ENCODE measurements around the gene CKMT2. TPM values are rescaled to one million over a fixed set of nuclear protein-coding genes. Genes with fewer than 3 reads are reported as not detected.

Gene CKMT2
- total RNA-seq, 1 experiment from 2014 or later: 1.8 TPM

GRCh38 chr5:81202655-81203054 is 30.5 kb upstream of the CKMT2 start:
- TF ChIP-seq ZNF219 (CRISPR knock-in tag; IDR thresholded peaks at IDR 0.05; ENCODE audit: borderline replicate concordance) (no peak), SMAD3 (CRISPR knock-in tag; IDR thresholded peaks at IDR 0.05; ENCODE audit: borderline replicate concordance) (no peak), ESRRA (CRISPR knock-in tag; IDR thresholded peaks at IDR 0.05; ENCODE audit: borderline replicate concordance) (no peak), ETV6 (CRISPR knock-in tag; IDR thresholded peaks at IDR 0.05) (no peak), ZNF263 (CRISPR knock-in tag; IDR thresholded peaks at IDR 0.05; ENCODE audit: low read depth) (no peak)
- TF ChIP-seq, protein P1, sequence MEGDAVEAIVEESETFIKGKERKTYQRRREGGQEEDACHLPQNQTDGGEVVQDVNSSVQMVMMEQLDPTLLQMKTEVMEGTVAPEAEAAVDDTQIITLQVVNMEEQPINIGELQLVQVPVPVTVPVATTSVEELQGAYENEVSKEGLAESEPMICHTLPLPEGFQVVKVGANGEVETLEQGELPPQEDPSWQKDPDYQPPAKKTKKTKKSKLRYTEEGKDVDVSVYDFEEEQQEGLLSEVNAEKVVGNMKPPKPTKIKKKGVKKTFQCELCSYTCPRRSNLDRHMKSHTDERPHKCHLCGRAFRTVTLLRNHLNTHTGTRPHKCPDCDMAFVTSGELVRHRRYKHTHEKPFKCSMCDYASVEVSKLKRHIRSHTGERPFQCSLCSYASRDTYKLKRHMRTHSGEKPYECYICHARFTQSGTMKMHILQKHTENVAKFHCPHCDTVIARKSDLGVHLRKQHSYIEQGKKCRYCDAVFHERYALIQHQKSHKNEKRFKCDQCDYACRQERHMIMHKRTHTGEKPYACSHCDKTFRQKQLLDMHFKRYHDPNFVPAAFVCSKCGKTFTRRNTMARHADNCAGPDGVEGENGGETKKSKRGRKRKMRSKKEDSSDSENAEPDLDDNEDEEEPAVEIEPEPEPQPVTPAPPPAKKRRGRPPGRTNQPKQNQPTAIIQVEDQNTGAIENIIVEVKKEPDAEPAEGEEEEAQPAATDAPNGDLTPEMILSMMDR (IDR thresholded peaks at IDR 0.05): no peak
- TF ChIP-seq, protein P2, sequence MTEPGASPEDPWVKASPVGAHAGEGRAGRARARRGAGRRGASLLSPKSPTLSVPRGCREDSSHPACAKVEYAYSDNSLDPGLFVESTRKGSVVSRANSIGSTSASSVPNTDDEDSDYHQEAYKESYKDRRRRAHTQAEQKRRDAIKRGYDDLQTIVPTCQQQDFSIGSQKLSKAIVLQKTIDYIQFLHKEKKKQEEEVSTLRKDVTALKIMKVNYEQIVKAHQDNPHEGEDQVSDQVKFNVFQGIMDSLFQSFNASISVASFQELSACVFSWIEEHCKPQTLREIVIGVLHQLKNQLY (CRISPR knock-in tag; IDR thresholded peaks at IDR 0.05): no peak
- TF ChIP-seq, protein P3, sequence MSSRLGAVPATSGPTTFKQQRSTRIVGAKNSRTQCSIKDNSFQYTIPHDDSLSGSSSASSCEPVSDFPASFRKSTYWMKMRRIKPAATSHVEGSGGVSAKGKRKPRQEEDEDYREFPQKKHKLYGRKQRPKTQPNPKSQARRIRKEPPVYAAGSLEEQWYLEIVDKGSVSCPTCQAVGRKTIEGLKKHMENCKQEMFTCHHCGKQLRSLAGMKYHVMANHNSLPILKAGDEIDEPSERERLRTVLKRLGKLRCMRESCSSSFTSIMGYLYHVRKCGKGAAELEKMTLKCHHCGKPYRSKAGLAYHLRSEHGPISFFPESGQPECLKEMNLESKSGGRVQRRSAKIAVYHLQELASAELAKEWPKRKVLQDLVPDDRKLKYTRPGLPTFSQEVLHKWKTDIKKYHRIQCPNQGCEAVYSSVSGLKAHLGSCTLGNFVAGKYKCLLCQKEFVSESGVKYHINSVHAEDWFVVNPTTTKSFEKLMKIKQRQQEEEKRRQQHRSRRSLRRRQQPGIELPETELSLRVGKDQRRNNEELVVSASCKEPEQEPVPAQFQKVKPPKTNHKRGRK (CRISPR knock-in tag; IDR thresholded peaks at IDR 0.05; ENCODE audit: borderline replicate concordance): no peak
- Mint-ChIP-seq H3K4me1 (no peaks in the 10 kb centered on the region), H3K27ac (no peak overlapping the region), H3K4me3 (no peak overlapping the region), H3K27me3 (ENCODE audit: low read depth) (no peaks in the 10 kb centered on the region), H3K9me3 (no peaks in the 10 kb centered on the region), H3K36me3 (no peaks in the 10 kb centered on the region)
- CTCF ChIA-PET: interaction anchor here (0.6 kb wide), 1 partner anchor 596 kb away, joined by 3 read pairs; no protein-coding TSS in a partner anchor
- ATAC-seq (no peak), DNase-seq (ENCODE audit: low spot score) (no peak)
- POLR2A ChIA-PET: no interaction called here

- Mint-ChIP-seq H3K9me3 (no peaks in the 10 kb centered on the region), H3K4me1 (no peaks in the 10 kb centered on the region), H3K27me3 (ENCODE audit: low read depth) (no peaks in the 10 kb centered on the region), H3K27ac (no peak overlapping the region), H3K36me3 (no peaks in the 10 kb centered on the region), H3K4me3 (no peak overlapping the region)
- no peak for ATAC-seq
- POLR2A ChIA-PET: no interaction called here
- CTCF ChIA-PET: no interaction called here
- DNase-seq (ENCODE audit: low spot score): no peak
- no peak for TF ChIP-seq IRF2 (CRISPR knock-in tag; IDR thresholded peaks at IDR 0.05; ENCODE audit: borderline replicate concordance, low read depth)
- TF ChIP-seq, protein P4, sequence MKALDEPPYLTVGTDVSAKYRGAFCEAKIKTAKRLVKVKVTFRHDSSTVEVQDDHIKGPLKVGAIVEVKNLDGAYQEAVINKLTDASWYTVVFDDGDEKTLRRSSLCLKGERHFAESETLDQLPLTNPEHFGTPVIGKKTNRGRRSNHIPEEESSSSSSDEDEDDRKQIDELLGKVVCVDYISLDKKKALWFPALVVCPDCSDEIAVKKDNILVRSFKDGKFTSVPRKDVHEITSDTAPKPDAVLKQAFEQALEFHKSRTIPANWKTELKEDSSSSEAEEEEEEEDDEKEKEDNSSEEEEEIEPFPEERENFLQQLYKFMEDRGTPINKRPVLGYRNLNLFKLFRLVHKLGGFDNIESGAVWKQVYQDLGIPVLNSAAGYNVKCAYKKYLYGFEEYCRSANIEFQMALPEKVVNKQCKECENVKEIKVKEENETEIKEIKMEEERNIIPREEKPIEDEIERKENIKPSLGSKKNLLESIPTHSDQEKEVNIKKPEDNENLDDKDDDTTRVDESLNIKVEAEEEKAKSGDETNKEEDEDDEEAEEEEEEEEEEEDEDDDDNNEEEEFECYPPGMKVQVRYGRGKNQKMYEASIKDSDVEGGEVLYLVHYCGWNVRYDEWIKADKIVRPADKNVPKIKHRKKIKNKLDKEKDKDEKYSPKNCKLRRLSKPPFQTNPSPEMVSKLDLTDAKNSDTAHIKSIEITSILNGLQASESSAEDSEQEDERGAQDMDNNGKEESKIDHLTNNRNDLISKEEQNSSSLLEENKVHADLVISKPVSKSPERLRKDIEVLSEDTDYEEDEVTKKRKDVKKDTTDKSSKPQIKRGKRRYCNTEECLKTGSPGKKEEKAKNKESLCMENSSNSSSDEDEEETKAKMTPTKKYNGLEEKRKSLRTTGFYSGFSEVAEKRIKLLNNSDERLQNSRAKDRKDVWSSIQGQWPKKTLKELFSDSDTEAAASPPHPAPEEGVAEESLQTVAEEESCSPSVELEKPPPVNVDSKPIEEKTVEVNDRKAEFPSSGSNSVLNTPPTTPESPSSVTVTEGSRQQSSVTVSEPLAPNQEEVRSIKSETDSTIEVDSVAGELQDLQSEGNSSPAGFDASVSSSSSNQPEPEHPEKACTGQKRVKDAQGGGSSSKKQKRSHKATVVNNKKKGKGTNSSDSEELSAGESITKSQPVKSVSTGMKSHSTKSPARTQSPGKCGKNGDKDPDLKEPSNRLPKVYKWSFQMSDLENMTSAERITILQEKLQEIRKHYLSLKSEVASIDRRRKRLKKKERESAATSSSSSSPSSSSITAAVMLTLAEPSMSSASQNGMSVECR (CRISPR knock-in tag; IDR thresholded peaks at IDR 0.05; ENCODE audit: borderline replicate concordance): no peak
- TF ChIP-seq GABPB1 (CRISPR knock-in tag; IDR thresholded peaks at IDR 0.05): no peak
- no peak for TF ChIP-seq ETV6 (CRISPR knock-in tag; IDR thresholded peaks at IDR 0.05)
- TF ChIP-seq KAT7 (CRISPR knock-in tag; IDR thresholded peaks at IDR 0.05; ENCODE audit: borderline replicate concordance): no peak
- TF ChIP-seq USF1 (CRISPR knock-in tag; IDR thresholded peaks at IDR 0.05): no peak
- no peak for TF ChIP-seq TCF7 (CRISPR knock-in tag; IDR thresholded peaks at IDR 0.05; ENCODE audit: low read depth)
- no peak for TF ChIP-seq JUN (CRISPR knock-in tag; IDR thresholded peaks at IDR 0.05)
- no peak for TF ChIP-seq CBFB (CRISPR knock-in tag; IDR thresholded peaks at IDR 0.05; ENCODE audit: low read depth)
- no peak for TF ChIP-seq E2F5 (CRISPR knock-in tag; IDR thresholded peaks at IDR 0.05)
- TF ChIP-seq ZNF416 (CRISPR knock-in tag; IDR thresholded peaks at IDR 0.05): no peak
- no peak for TF ChIP-seq NFE2L1 (CRISPR knock-in tag; IDR thresholded peaks at IDR 0.05)
- no peak for TF ChIP-seq OVOL2 (CRISPR knock-in tag; IDR thresholded peaks at IDR 0.05; ENCODE audit: borderline replicate concordance)
- no peak for TF ChIP-seq RELA (CRISPR knock-in tag; IDR thresholded peaks at IDR 0.05; ENCODE audit: borderline replicate concordance)
- no peak for TF ChIP-seq CREM (CRISPR knock-in tag; IDR thresholded peaks at IDR 0.05)
- TF ChIP-seq, protein P5, sequence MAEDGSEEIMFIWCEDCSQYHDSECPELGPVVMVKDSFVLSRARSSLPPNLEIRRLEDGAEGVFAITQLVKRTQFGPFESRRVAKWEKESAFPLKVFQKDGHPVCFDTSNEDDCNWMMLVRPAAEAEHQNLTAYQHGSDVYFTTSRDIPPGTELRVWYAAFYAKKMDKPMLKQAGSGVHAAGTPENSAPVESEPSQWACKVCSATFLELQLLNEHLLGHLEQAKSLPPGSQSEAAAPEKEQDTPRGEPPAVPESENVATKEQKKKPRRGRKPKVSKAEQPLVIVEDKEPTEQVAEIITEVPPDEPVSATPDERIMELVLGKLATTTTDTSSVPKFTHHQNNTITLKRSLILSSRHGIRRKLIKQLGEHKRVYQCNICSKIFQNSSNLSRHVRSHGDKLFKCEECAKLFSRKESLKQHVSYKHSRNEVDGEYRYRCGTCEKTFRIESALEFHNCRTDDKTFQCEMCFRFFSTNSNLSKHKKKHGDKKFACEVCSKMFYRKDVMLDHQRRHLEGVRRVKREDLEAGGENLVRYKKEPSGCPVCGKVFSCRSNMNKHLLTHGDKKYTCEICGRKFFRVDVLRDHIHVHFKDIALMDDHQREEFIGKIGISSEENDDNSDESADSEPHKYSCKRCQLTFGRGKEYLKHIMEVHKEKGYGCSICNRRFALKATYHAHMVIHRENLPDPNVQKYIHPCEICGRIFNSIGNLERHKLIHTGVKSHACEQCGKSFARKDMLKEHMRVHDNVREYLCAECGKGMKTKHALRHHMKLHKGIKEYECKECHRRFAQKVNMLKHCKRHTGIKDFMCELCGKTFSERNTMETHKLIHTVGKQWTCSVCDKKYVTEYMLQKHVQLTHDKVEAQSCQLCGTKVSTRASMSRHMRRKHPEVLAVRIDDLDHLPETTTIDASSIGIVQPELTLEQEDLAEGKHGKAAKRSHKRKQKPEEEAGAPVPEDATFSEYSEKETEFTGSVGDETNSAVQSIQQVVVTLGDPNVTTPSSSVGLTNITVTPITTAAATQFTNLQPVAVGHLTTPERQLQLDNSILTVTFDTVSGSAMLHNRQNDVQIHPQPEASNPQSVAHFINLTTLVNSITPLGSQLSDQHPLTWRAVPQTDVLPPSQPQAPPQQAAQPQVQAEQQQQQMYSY (CRISPR knock-in tag; IDR thresholded peaks at IDR 0.05): no peak
These were observed 29.4 kb upstream of the CKMT2 start for GRCh38 chr5:81203729-81204128.

Measured in WTC11 (cell line).